Lung (tissue), 16 donors: Measurements from ENCODE around the gene PROB1. TPM values are rescaled to one million over a fixed set of nuclear protein-coding genes. Genes with fewer than 3 reads are reported as not detected.
A peak's percentile ranks its signal among the peaks of the same experiment; 100 is the strongest.
"Not testable (repeated sequence)": the region's sequence is repeated elsewhere in the genome, so short reads cannot be mapped to it uniquely, and the experiment has no call there.

Source experiments
- ATAC-seq: fragments of 200-7000 bp; cut with Tn5 transposase; one replicate; pipeline ENCODE4 v1.9.1; 2020; ENCODE audit warnings: moderate number of reproducible peaks; ENCODE audit not compliant: insufficient read depth, low FRiP score
- DNase-seq, 3 donors: peaks; one replicate each; pipeline ENCODE4 v3.0.0-alpha.2; 2013 to 2017
- H3K27ac ChIP-seq, 2 donors: one replicate each; pipeline ENCODE4 v1.5.1; 2013; ENCODE audit warnings: mild to moderate bottlenecking in 2 of 2, moderate library complexity in 2 of 2, control low read depth in 1 of 2, inconsistent platforms in 1 of 2, low read depth in 1 of 2, low read length in 1 of 2
- H3K27me3 ChIP-seq, 3 donors: one replicate each; pipeline ENCODE4 v1.5.1; 2013; ENCODE audit warnings: low read length in 2 of 3; ENCODE audit not compliant: control insufficient read depth in 3 of 3, insufficient read depth in 3 of 3
- H3K36me3 ChIP-seq, 4 donors: one replicate each; pipeline ENCODE4 v1.5.1; 2013; ENCODE audit warnings: low read length in 4 of 4, mild to moderate bottlenecking in 1 of 4, moderate library complexity in 1 of 4; ENCODE audit not compliant: control insufficient read depth in 4 of 4, insufficient read depth in 4 of 4
- H3K4me1 ChIP-seq, 5 donors: one replicate each; pipeline ENCODE4 v1.5.1; 2013; ENCODE audit warnings: low read length in 5 of 5, mild to moderate bottlenecking in 2 of 5, moderate library complexity in 1 of 5; ENCODE audit not compliant: control insufficient read depth in 5 of 5, insufficient read depth in 5 of 5
- H3K4me3 ChIP-seq: one replicate; pipeline ENCODE4 v1.5.1; 2013; ENCODE audit warnings: mild to moderate bottlenecking, control low read depth, moderate library complexity
- H3K9ac ChIP-seq, 2 donors: one replicate each; pipeline ENCODE4 v1.5.1; 2013; ENCODE audit warnings: low read length in 2 of 2, control low read depth in 1 of 2; ENCODE audit not compliant: insufficient read depth in 1 of 2
- H3K9me3 ChIP-seq, 4 donors: one replicate each; pipeline ENCODE4 v1.5.1; 2013; ENCODE audit warnings: low read length in 3 of 4, mild to moderate bottlenecking in 1 of 4, moderate library complexity in 1 of 4; ENCODE audit not compliant: control insufficient read depth in 4 of 4, insufficient read depth in 3 of 4
- WGBS, 2 donors: extraction: QIAGEN DNeasy Blood & Tissue Kit; methylation state at CpG; one replicate each; pipeline ENCODE4 v1.1.7; 2013; 5-methylcytosine and 5-hydroxymethylcytosine counted together
- long read RNA-seq, 5 donors: transcript quantifications; one replicate each; lab custom pipeline, GENCODE V29; 2026
- polyA plus RNA-seq, 2 donors: library from polyadenylated mRNA; stranded (reverse); fragments of 200-250 nt; gene quantifications; one replicate each; pipeline ENCODE4 v1.2.1, GENCODE V29; 2013
- total RNA-seq, 2 donors: library from RNA; depleted of rRNA in 1 of 2; stranded (reverse); fragments of >200 nt in 1 of 2; gene quantifications; one replicate each; pipeline ENCODE4 v1.2.1, GENCODE V29; 2014 to 2021
- TF ChIP-seq, protein P1 (sequence below): IDR thresholded peaks from 2 replicates; pipeline ENCODE4 v1.5.1; 2012; ENCODE audit warnings: mild to moderate bottlenecking; ENCODE audit errors: control extremely low read depth, extremely low read depth
- donor health status: control.
- donor health status: control.
- donor health status: Bipolar disorder and iron deficiency.
- donor health status: healthy.
- donor health status: DM: yes; HTN: yes; CAD: no.

Gene PROB1, protein sequence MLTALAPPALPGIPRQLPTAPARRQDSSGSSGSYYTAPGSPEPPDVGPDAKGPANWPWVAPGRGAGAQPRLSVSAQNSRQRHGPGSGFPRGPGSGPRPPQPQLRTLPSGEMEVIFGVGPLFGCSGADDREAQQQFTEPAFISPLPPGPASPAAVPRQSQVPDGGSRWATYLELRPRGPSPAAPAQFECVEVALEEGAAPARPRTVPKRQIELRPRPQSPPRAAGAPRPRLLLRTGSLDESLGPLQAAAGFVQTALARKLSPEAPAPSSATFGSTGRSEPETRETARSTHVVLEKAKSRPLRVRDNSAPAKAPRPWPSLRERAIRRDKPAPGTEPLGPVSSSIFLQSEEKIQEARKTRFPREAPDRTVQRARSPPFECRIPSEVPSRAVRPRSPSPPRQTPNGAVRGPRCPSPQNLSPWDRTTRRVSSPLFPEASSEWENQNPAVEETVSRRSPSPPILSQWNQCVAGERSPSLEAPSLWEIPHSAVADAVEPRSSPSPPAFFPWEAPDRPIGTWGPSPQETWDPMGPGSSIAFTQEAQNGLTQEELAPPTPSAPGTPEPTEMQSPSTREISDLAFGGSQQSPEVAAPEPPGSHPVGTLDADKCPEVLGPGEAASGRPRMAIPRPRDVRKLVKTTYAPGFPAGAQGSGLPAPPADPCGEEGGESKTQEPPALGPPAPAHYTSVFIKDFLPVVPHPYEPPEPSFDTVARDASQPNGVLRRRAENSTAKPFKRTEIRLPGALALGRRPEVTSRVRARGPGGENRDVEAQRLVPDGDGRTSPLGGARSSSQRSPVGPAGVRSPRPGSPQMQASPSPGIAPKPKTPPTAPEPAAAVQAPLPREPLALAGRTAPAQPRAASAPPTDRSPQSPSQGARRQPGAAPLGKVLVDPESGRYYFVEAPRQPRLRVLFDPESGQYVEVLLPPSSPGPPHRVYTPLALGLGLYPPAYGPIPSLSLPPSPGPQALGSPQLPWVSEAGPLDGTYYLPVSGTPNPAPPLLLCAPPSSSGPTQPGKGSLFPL
- total RNA-seq: 1 to 10 TPM in 1 of 2 donors, under 1 TPM in 1; 0.46 to 2.2 TPM
- polyA plus RNA-seq: under 1 TPM; 0.33 to 0.98 TPM
- long read RNA-seq, donor 1, full-length matches to known transcripts: 3 of 3 reads
- long read RNA-seq, donor 1, partial matches to known transcripts: 0 of 3 reads
- long read RNA-seq, donor 1, other reads (novel, unspliced or antisense): 0 of 3 reads
- long read RNA-seq, donor 2, full-length matches to known transcripts: 1 of 1 reads
- long read RNA-seq, donor 2, partial matches to known transcripts: 0 of 1 reads
- long read RNA-seq, donor 2, other reads (novel, unspliced or antisense): 0 of 1 reads
- long read RNA-seq, donor 3: 0 reads
- long read RNA-seq, donor 4, full-length matches to known transcripts: 2 of 2 reads
- long read RNA-seq, donor 4, partial matches to known transcripts: 0 of 2 reads
- long read RNA-seq, donor 4, other reads (novel, unspliced or antisense): 0 of 2 reads
- long read RNA-seq, donor 5, full-length matches to known transcripts: 5 of 5 reads
- long read RNA-seq, donor 5, partial matches to known transcripts: 0 of 5 reads
- long read RNA-seq, donor 5, other reads (novel, unspliced or antisense): 0 of 5 reads

DNA sequence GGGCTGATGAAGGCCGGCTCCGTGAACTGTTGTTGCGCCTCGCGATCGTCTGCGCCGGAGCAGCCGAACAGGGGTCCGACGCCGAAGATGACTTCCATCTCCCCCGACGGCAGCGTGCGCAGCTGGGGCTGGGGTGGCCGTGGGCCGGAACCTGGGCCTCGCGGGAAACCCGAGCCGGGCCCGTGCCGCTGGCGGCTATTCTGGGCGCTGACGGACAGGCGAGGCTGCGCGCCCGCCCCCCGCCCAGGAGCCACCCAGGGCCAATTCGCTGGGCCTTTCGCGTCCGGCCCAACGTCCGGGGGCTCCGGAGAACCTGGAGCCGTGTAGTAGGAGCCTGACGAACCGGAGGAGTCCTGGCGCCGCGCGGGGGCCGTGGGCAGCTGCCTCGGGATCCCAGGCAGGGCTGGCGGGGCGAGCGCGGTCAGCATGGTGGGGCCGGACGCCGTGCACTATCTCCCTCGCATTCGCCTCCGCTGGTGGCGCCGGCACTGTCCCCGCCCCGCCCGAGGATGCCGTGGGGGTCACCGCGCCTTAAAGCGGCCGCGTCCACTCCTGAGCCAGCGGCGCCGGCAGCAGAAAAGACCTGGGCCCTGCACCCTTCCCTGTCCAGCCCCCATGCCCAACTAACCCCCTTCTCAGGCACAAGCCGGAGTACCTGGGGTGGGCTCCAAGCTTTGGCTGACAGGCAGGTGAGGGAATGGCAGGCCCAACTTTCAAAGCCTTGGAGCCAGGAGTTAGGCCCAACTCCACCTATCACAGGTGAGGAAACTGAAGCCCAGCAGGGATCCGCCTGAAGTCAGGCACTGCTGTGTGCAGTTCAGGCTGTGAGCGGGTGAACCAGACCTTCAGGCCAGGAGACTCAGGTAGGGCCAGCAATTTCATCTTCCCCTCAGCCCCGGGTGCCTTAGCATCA, at the start of gene PROB1:
TSS of gene PROB1 (minus strand) at position 451 of the 913 bp plus-strand sequence. CDS start at position 428, 23 bp downstream.
- Histone ChIP-seq H3K27me3 (peaks cover 0 to 27% (median 17%) of the 10 kb centered on the region in 3 donors), H3K27ac (peak within 1 kb of the TSS; percentile 17 to 93), H3K36me3 (no peaks in the 10 kb centered on the region), H3K4me1 (peaks cover 0 to 23% (median 0%) of the 10 kb centered on the region in 5 donors), H3K9ac (no peak within 1 kb of the TSS), H3K9me3 (peaks cover 0 to 2% (median 0%) of the 10 kb centered on the region in 4 donors), H3K4me3 (peak within 1 kb of the TSS; percentile 14)
- DNase-seq (peak in 2 of 3 donors; percentile 21 to 24), ATAC-seq (no peak)
- TF ChIP-seq, protein P1, sequence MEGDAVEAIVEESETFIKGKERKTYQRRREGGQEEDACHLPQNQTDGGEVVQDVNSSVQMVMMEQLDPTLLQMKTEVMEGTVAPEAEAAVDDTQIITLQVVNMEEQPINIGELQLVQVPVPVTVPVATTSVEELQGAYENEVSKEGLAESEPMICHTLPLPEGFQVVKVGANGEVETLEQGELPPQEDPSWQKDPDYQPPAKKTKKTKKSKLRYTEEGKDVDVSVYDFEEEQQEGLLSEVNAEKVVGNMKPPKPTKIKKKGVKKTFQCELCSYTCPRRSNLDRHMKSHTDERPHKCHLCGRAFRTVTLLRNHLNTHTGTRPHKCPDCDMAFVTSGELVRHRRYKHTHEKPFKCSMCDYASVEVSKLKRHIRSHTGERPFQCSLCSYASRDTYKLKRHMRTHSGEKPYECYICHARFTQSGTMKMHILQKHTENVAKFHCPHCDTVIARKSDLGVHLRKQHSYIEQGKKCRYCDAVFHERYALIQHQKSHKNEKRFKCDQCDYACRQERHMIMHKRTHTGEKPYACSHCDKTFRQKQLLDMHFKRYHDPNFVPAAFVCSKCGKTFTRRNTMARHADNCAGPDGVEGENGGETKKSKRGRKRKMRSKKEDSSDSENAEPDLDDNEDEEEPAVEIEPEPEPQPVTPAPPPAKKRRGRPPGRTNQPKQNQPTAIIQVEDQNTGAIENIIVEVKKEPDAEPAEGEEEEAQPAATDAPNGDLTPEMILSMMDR: no peak
- WGBS, 2 donors: 35 to 59% methylated on average over 76 of the region's 76 CpGs

DNA sequence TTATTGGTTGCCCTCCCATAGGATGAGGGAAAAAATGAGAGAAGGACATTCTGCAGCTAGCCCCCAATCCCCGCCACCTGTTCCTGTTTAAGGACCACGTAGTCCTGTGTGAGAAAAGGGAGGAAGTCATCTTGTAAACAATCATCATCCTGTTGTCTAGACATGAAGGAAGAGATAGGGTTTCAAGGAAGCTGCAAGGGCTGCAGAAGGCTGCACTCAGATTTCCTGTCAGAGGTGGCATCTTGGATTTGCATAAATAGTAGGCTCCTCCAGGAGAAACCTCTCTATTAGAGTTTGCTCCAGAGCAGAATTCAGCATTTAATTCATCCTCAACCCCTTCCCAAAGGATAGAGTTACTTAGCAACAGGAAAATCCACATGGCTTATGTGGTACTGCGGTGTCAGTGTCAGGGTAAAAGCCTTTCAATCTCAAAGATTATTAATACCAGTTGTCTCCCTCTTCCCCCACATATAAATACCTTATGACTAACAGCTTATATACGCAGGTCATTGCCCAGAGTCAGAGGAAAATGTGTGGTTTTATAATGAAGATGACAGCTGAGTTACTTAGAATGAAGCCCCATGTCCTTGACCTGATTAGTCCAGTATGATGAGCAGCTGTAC, 49.0 kb upstream of the PROB1 start:
- H3K27ac ChIP-seq: no peak overlapping the region
- ATAC-seq: no peak

DNA sequence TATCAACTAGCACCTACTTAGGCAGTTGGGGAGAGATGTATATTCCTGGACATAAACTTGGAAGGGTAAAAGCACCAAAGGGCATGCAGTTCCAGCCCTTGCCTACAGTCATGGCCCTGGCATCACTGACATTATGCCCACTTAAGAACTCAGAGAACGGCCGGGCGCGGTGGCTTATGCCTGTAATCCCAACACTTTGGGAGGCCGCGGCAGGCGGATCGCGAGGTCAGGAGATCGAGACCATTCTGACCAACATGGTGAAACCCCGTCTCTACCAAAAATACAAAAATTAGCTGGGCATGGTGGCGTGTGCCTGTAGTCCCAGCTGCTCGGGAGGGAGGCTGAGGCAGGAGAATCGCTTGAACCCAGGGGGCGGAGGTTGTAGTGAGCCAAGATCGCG, 45.5 kb upstream of the PROB1 start:
- H3K9ac ChIP-seq, DNase-seq, H3K36me3 ChIP-seq, H3K9me3 ChIP-seq, H3K27ac ChIP-seq, H3K27me3 ChIP-seq, H3K4me3 ChIP-seq, ATAC-seq: not testable (repeated sequence)
- 97 to 98% methylated on average over 17 of the region's 17 CpGs for WGBS, 2 donors
- H3K4me1 ChIP-seq: peaks cover 0 to 13% (median 0%) of the 10 kb centered on the region in 5 donors

More for the DNA sequence above, 49.0 kb upstream of the PROB1 start:
- Histone ChIP-seq H3K4me3 (no peak overlapping the region), H3K9ac (no peak overlapping the region), H3K27me3 (no peaks in the 10 kb centered on the region), H3K36me3 (peaks cover 0 to 3% (median 0%) of the 10 kb centered on the region in 4 donors), H3K4me1 (peaks cover 0 to 10% (median 6%) of the 10 kb centered on the region in 5 donors), H3K9me3 (no peaks in the 10 kb centered on the region)
- DNase-seq: peak in 2 of 3 donors; percentile 15 to 47
- 50 to 52% methylated on average over 4 of the region's 4 CpGs for WGBS, 2 donors
- TF ChIP-seq, protein P1: no peak
